Fibroblast of lung (primary cell): ENCODE results near the gene FREM1. TPM values are rescaled to one million over a fixed set of nuclear protein-coding genes. Genes with fewer than 3 reads are reported as not detected.
A peak's percentile ranks its signal among the peaks of the same experiment; 100 is the strongest.

ENCODE experiments used
- DNase-seq, 2 donors: peaks; one replicate each; pipeline versions ENCODE4 v3.0.0 to v3.0.0-alpha.2; 2010; ENCODE audit warnings: low read depth in 2 of 2
- H2AFZ ChIP-seq: 2 replicates; pipeline ENCODE4 v1.5.1; 2012; ENCODE audit warnings: low read length, control low read depth, inconsistent platforms
- H3K27ac ChIP-seq: 2 replicates; pipeline ENCODE4 v1.5.1; 2011; ENCODE audit warnings: low read length, control low read depth; ENCODE audit not compliant: insufficient read depth
- H3K27me3 ChIP-seq: 2 replicates; pipeline ENCODE4 v1.5.1; 2011; ENCODE audit warnings: mild to moderate bottlenecking, low read length; ENCODE audit not compliant: control insufficient read depth, insufficient read depth
- H3K36me3 ChIP-seq: 2 replicates; pipeline ENCODE4 v1.5.1; 2011; ENCODE audit warnings: low read length; ENCODE audit not compliant: control insufficient read depth, insufficient read depth
- H3K4me1 ChIP-seq: 2 replicates; pipeline ENCODE4 v1.5.1; 2011; ENCODE audit warnings: low read length; ENCODE audit not compliant: control insufficient read depth, insufficient read depth; ENCODE audit errors: extremely low read depth
- H3K4me2 ChIP-seq: 2 replicates; pipeline ENCODE4 v1.5.1; 2011; ENCODE audit warnings: low read length, control low read depth; ENCODE audit not compliant: insufficient read depth; ENCODE audit errors: extremely low read depth
- H3K4me3 ChIP-seq, 4 experiments: fragments of 200-600 bp in 1 of 4; sonication (generic) in 1 of 4; replicated peaks in 1 of 4; 2 replicates each; pipeline ENCODE4 v1.5.1; 2011 to 2016; ENCODE audit warnings: low read length in 4 of 4, low read depth in 3 of 4, mild to moderate bottlenecking in 3 of 4, control low read depth in 2 of 4, inconsistent platforms in 1 of 4, mixed read lengths in 1 of 4; ENCODE audit not compliant: insufficient read depth in 1 of 4; ENCODE audit errors: control extremely low read depth in 1 of 4
- H3K79me2 ChIP-seq: 2 replicates; pipeline ENCODE4 v1.5.1; 2012; ENCODE audit warnings: mild to moderate bottlenecking, low read length, inconsistent platforms; ENCODE audit not compliant: control insufficient read depth, insufficient read depth
- H3K9ac ChIP-seq: 2 replicates; pipeline ENCODE4 v1.5.1; 2011; ENCODE audit warnings: mild to moderate bottlenecking, low read length, control low read depth; ENCODE audit not compliant: insufficient read depth
- H3K9me3 ChIP-seq: 2 replicates; pipeline ENCODE4 v1.5.1; 2012; ENCODE audit warnings: low read depth, low read length; ENCODE audit not compliant: control insufficient read depth, insufficient read depth
- H4K20me1 ChIP-seq: 2 replicates; pipeline ENCODE4 v1.5.1; 2011; ENCODE audit warnings: low read length; ENCODE audit not compliant: control insufficient read depth, insufficient read depth; ENCODE audit errors: extremely low read depth
- CTCF ChIP-seq, 2 donors: IDR thresholded peaks in 1 of 2; conservative IDR thresholded peaks in 1 of 2; 1 replicate in 1 of 2; 2 replicates in 1 of 2; pipeline ENCODE4 v1.5.1; 2011 to 2012; ENCODE audit warnings: low read length in 2 of 2, control low read depth in 1 of 2, inconsistent platforms in 1 of 2, low read depth in 1 of 2, mild to moderate bottlenecking in 1 of 2
- EZH2 ChIP-seq: IDR thresholded peaks from 2 replicates; pipeline ENCODE4 v1.5.1; 2012; ENCODE audit warnings: low read length, control low read depth, mild to moderate bottlenecking; ENCODE audit errors: missing control alignments
- polyA plus RNA-seq, 2 donors: library from polyadenylated mRNA; depleted of rRNA in 1 of 2; stranded (reverse) in 1 of 2; unstranded in 1 of 2; fragments of >200 nt; gene quantifications; 2 replicates each; pipeline ENCODE4 v1.2.1, GENCODE V29; 2011 to 2012; ENCODE audit warnings: missing spikeins in 1 of 2
- total RNA-seq: library from RNA; depleted of rRNA; stranded (reverse); fragments of >200 nt; gene quantifications from 2 replicates; pipeline ENCODE4 v1.2.1, GENCODE V29; 2014

FREM1 gene
- total and polyA plus RNA-seq, 2 donors (not counting 1 experiment from before 2014, with no cell fraction given) = under 0.01 to 0.01 TPM

GRCh38 chr9:14811844-14812243 lies 98.4 kb downstream of the FREM1 start:
- no peak overlapping the region for H3K9ac ChIP-seq
- H3K79me2 ChIP-seq = no peaks in the 10 kb centered on the region
- TF ChIP-seq EZH2 = no peak
- TF ChIP-seq CTCF (conservative IDR thresholded peaks at IDR 0.05 in 1 of 2, IDR thresholded peaks at IDR 0.05 in 1 of 2; ENCODE audit: low read depth in 1 of 2, low read length in 2 of 2) = no peak
- no peaks in the 10 kb centered on the region for H3K4me1 ChIP-seq
- no peaks in the 10 kb centered on the region for H3K27me3 ChIP-seq
- no peak overlapping the region for H3K27ac ChIP-seq
- H3K36me3 ChIP-seq = no peaks in the 10 kb centered on the region
- H3K4me3 ChIP-seq = no peak overlapping the region
- H3K9me3 ChIP-seq = no peaks in the 10 kb centered on the region
- no peak overlapping the region for H2AFZ ChIP-seq
- H4K20me1 ChIP-seq = no peaks in the 10 kb centered on the region
- no peak for DNase-seq
- H3K4me2 ChIP-seq = no peak overlapping the region

GRCh38 chr9:14806941-14807520 lies 103.2 kb downstream of the FREM1 start:
- H3K79me2 ChIP-seq = no peaks in the 10 kb centered on the region
- H2AFZ ChIP-seq = no peak overlapping the region
- peak; percentile 9 to 16 for DNase-seq
- no peak overlapping the region for H3K4me2 ChIP-seq
- H3K4me3 ChIP-seq = no peak overlapping the region
- H3K4me1 ChIP-seq = no peaks in the 10 kb centered on the region
- H4K20me1 ChIP-seq = no peaks in the 10 kb centered on the region
- H3K27me3 ChIP-seq = no peaks in the 10 kb centered on the region
- no peaks in the 10 kb centered on the region for H3K9me3 ChIP-seq
- no peak overlapping the region for H3K9ac ChIP-seq
- TF ChIP-seq EZH2 (no peak), CTCF (conservative IDR thresholded peaks at IDR 0.05 in 1 of 2, IDR thresholded peaks at IDR 0.05 in 1 of 2; ENCODE audit: low read depth in 1 of 2, low read length in 2 of 2) (no peak)
- H3K27ac ChIP-seq = no peak overlapping the region
- no peaks in the 10 kb centered on the region for H3K36me3 ChIP-seq

- no peak for TF ChIP-seq CTCF (conservative IDR thresholded peaks at IDR 0.05 in 1 of 2, IDR thresholded peaks at IDR 0.05 in 1 of 2; ENCODE audit: low read depth in 1 of 2, low read length in 2 of 2)
- no peak for TF ChIP-seq EZH2
- Histone ChIP-seq H3K27ac (no peak overlapping the region), H4K20me1 (no peaks in the 10 kb centered on the region), H3K4me1 (no peaks in the 10 kb centered on the region), H3K27me3 (no peaks in the 10 kb centered on the region), H2AFZ (no peak overlapping the region), H3K4me2 (no peak overlapping the region), H3K79me2 (no peaks in the 10 kb centered on the region), H3K4me3 (no peak overlapping the region), H3K9me3 (no peaks in the 10 kb centered on the region), H3K36me3 (no peaks in the 10 kb centered on the region), H3K9ac (no peak overlapping the region)
- DNase-seq = no peak
Observed at GRCh38 chr9:14799030-14799429, 111.2 kb downstream of the FREM1 start.
